Measurements from ENCODE around the gene ABCB9.
"Not testable (repeated sequence)": the region's sequence is repeated elsewhere in the genome, so short reads cannot be mapped to it uniquely, and the experiment has no call there.

The ABCB9 gene

GRCh38 chr12:122944605-122945592 lies 21.4 kb downstream of the ABCB9 start:
- DNase-seq (ENCODE audit: insufficient read length, low spot score) = no peak
- FAIRE-seq = no peak

GRCh38 chr12:122943196-122943595 lies 23.1 kb downstream of the ABCB9 start:
- no peak for DNase-seq (ENCODE audit: insufficient read length, low spot score)

DNA sequence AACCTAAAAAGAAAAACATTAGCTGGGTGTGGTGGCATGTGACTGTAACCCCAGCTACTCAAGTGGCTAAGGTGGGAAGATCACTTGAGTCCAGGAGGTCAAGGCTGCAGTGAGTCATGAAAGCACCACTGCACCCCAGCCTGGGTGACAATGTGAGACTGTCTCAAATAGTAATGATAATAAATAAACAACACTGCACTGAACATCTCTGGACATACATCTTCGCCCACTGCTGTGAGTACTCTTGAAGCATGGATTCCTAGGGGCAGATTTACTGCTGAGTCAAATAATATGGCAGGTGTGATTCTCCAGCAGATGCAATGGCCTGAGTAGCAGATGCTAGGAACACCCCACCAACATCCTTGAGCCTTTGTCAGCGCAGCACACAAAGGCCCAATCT lies 23.6 kb downstream of the ABCB9 start:
- FAIRE-seq (no peak), DNase-seq (ENCODE audit: insufficient read length, low spot score) (no peak)

More at GRCh38 chr12:122943196-122943595, 23.1 kb downstream of the ABCB9 start:
- FAIRE-seq = no peak

DNA sequence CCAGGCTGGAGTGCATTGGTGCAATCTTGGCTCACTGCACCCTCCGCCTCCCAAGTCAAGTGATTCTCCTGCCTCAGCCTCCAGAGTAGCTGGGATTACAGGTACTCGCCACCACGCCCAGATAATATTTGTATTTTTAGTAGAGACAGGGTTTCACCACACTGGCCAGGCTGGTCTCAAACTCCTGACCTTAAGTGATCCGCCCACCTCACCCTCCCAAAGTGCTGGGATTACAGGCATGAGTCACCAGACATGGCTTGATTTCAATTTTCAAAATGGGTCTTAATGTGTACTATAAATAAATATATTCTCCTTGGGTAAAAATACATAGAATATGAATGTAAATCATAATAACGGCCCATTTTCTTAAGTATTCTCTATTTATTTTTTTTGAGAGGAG lies 24.9 kb downstream of the ABCB9 start:
- not testable (repeated sequence) for FAIRE-seq; DNase-seq (ENCODE audit: insufficient read length, low spot score)

GRCh38 chr12:122939125-122939524 lies 27.1 kb downstream of the ABCB9 start:
- no peak for DNase-seq (ENCODE audit: insufficient read length, low spot score)
- FAIRE-seq = peak; percentile 28

- FAIRE-seq (peak; percentile 75), DNase-seq (ENCODE audit: insufficient read length, low spot score) (no peak)
These were observed 28.6 kb downstream of the ABCB9 start for GRCh38 chr12:122937622-122938091.

DNA sequence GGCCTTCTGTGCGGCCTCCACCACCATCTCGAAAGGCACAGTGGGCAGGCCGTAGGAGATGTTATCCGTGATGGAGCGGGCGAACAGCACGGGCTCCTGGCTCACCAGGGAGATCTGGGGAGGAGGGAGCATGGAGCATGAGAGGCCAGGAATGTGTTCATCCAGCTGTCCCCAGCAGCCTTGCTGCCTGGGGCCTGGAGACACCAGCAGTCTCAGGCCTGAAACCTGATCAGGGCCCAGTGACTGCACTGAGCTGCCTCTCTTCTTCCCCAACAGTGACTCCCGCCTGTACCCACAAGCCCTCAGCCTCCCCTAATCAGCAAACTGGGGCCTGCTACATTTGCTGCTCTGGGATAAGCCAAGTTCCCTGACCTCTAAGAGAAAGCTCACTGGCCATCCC lies 30.9 kb downstream of the ABCB9 start:
- FAIRE-seq (peak; percentile 49), DNase-seq (ENCODE audit: insufficient read length, low spot score) (no peak)

GRCh38 chr12:122934722-122935121 lies 31.5 kb downstream of the ABCB9 start:
- FAIRE-seq (peak; percentile 51), DNase-seq (ENCODE audit: insufficient read length, low spot score) (no peak)

GRCh38 chr12:122932207-122932606 lies 34.1 kb downstream of the ABCB9 start:
- DNase-seq (ENCODE audit: insufficient read length, low spot score) (no peak), FAIRE-seq (no peak)

GRCh38 chr12:122929812-122930211 lies 36.5 kb downstream of the ABCB9 start:
- DNase-seq (ENCODE audit: insufficient read length, low spot score) (no peak), FAIRE-seq (no peak)

DNA sequence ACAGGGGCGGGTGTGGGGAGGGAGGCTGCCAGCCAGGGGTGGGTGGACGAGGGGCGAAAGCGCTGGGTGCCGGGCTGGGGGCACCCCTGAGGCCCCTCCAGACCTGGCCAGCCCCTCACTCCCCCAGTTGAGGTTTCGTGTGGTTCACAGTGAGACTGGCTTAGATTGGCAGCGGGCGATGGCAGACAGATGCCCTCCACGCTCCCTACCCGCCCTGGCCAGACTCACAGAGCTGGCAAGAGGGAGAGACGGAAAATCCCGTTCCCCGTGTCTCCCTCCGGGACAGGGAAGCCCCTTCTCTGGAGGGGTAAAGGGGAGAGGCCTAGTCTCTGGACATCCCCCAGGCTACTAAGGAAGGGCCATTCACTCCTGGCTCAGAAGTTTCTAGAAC lies 37.1 kb downstream of the ABCB9 start:
- DNase-seq (ENCODE audit: insufficient read length, low spot score) (no peak), FAIRE-seq (no peak)

DNA sequence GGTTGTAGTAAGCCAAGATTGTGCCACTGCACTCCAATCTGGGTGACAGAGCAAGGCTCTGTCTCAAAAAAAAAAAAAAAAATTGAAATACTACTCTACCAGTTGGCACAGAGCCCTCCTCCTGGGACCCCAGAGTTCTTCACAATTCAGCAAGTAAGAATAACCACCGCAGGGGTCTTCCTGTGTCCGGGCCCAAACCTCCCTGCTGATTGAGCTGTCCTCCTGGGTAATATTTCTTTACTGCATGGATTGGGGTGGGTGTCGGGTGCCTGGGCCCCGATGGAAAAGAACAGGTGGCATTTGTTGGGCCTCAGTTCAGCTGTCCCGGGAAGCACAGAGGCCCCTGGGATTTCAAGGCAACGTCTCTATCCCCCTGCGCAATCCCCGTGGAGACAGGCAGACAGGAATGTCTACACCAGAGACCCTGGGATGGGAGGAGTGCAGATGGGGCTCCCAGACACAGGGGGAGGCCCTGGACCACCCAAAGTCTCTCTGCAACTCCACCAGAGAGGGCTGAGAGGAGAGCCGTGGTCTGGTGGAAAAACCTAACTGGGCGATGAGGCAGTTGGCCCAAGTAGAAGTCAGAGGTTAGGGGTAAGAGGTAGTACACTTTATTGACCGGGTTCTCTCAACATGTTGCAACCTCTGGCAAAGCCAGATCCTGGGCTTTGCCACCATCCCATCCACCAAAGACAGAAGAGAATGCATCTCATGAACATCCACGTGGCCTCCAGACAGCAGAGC lies 37.7 kb downstream of the ABCB9 start:
- DNase-seq (ENCODE audit: insufficient read length, low spot score) (no peak), FAIRE-seq (no peak)

GRCh38 chr12:122927756-122928403 lies 38.4 kb downstream of the ABCB9 start:
- no peak for DNase-seq (ENCODE audit: insufficient read length, low spot score)
- peak; percentile 45 for FAIRE-seq

- FAIRE-seq = no peak
- DNase-seq (ENCODE audit: insufficient read length, low spot score) = no peak
These were observed 44.3 kb downstream of the ABCB9 start for GRCh38 chr12:122921917-122922316.

DNA sequence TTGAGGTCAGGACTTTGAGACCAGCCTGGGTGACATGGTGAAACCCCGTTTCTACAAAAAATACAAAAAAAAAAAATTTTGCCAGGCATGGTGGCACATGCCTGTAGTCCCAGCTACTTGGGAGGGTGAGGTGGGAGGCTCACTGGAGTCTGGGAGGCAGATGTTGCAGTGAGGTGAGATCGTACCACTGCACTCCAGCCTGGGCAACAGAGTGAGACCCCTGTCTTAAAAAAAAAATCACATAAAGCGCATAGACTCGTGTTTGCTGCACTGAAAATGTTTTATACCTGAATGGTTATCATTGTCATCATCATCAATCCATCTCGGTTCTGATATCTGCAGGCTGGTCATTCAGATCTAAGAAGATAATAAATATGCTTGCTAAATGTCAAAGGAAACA lies 45.6 kb downstream of the ABCB9 start:
- no peak for FAIRE-seq

DNA sequence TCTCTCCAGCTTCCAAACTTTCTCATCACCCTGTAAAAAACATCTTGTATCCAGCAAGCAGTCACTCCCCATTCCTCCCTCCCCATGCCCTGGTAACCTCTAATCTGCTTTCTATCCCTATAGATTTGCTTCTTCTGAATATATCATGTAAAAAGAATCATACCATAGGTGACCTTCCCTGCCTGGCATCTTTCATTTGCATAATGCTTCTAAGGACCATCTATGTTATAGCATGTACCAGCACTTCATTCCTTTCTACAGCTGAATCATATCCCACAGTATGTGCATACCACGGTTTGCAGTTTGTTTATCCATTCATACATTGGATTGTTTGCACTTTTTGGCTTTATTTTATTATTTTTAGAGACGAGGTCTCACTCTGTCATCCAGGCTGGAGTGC lies 47.4 kb downstream of the ABCB9 start:
- DNase-seq (ENCODE audit: insufficient read length, low spot score) (no peak), FAIRE-seq (no peak)

More for the DNA sequence above, 45.6 kb downstream of the ABCB9 start:
- no peak for DNase-seq (ENCODE audit: insufficient read length, low spot score)

GRCh38 chr12:122917507-122918121 lies 48.6 kb downstream of the ABCB9 start:
- DNase-seq (ENCODE audit: insufficient read length, low spot score) = no peak
- no peak for FAIRE-seq

DNA sequence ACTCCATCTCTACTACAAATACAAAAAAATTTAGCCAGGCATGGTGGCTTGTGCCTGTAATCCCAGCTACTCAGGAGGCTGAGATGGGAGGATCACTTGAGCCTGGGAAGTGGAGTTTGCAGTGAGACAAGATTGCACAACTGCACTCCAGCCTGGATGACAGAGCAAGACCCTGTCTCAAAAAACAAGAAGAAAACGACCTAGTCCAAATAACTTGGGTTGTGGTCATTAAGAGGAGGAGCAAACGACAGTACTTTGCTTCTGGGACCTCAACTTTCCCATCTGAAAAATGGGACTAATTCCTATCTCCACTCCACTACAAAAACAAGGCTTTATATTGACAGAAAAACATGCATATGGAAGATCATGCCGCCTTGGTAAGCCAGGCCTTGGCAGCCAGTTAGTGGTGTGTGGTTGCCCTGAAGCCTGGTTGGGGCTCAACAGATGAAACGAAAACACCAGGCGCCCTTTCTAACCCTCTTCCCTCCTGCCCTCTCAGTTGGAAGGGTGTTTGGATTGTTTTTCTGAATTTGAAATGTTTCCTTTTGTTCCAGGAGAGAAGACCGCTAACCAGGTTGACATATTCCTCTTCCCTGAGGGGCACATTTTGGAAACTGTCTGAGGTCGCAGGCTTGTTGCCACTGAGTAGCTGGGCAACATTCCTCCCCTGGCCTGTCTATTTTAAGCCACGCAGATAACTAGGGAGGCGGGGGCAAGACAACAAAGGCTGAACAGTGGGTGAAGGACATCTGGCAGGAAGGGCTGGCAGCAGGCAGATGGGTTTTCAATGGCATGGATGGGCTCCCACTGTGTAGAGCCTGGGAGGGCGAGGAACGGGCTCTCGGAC lies 56.6 kb downstream of the ABCB9 start:
- no peak for DNase-seq (ENCODE audit: insufficient read length, low spot score)
- FAIRE-seq = no peak

GRCh38 chr12:122908915-122909314 lies 57.3 kb downstream of the ABCB9 start:
- DNase-seq (ENCODE audit: insufficient read length, low spot score) = no peak
- no peak for FAIRE-seq

DNA sequence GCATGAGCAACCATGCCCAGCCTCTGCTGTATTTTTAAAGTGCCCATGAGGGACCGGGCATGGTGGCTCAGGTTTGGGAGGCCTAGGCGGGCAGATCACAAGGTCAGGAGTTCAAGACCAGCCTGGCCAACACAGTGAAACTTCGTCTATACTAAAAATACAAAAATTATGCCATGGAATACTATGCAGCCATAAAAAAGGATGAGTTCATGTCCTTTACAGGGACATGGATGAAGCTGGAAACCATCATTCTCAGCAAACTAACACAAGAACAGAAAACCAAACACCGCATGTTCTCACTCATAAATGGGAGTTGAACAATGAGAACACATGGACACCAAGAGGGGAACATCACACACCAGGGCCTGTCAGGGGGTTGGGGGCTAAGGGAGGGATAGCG lies 61.0 kb downstream of the ABCB9 start:
- DNase-seq (ENCODE audit: insufficient read length, low spot score); FAIRE-seq: not testable (repeated sequence)
